Panc1 (cell line): Measurements from ENCODE around the gene TESK2. TPM values are rescaled to one million over a fixed set of nuclear protein-coding genes. Genes with fewer than 3 reads are reported as not detected.

Experiments
- ATAC-seq: fragments of 200-7000 bp; cut with Tn5 transposase; 2 replicates; pipeline ENCODE4 v1.9.1; 2020; ENCODE audit warnings: mild to moderate bottlenecking, moderate library complexity
- BruUV-seq: library from RNA; stranded (reverse); fragments of 400-500 nt; replicated peaks from 2 replicates; lab custom pipeline; 2021; lab: Mats Ljungman, UMichigan
- CTCF ChIA-PET: fragments of 300-600 bp; sonication (Branson Sonifier 250); formaldehyde crosslinking; loops from one replicate; lab custom pipeline; 2022; ENCODE audit warnings: antibody characterized with exemption; lab: Charles Lee
- POLR2A ChIA-PET: fragments of 300-600 bp; sonication (Branson Sonifier 250); formaldehyde crosslinking; loops from one replicate; lab custom pipeline; 2022; ENCODE audit warnings: antibody characterized with exemption; lab: Charles Lee
- DNase-seq: peaks from one replicate; pipeline ENCODE4 v3.0.0-alpha.2; 2010; ENCODE audit warnings: low read depth, low spot score
- H3K27ac ChIP-seq: 2 replicates; pipeline ENCODE4 v1.5.1; 2011; ENCODE audit warnings: mild to moderate bottlenecking, low read length, inconsistent platforms
- H3K27me3 ChIP-seq: fragments of 200-500 bp; sonication (Bioruptor generic); 2 replicates; pipeline ENCODE4 v1.6.0; 2014; ENCODE audit warnings: low read length, inconsistent platforms; ENCODE audit not compliant: control insufficient read depth, insufficient read depth
- H3K36me3 ChIP-seq: fragments of 200-500 bp; sonication (Bioruptor generic); 2 replicates; pipeline ENCODE4 v1.5.1; 2014; ENCODE audit warnings: inconsistent platforms, mild to moderate bottlenecking, low read length, moderate library complexity; ENCODE audit not compliant: control insufficient read depth, insufficient read depth
- H3K4me1 ChIP-seq: 2 replicates; pipeline ENCODE4 v1.5.1; 2011; ENCODE audit warnings: inconsistent platforms, mild to moderate bottlenecking, low read length, moderate library complexity; ENCODE audit not compliant: control insufficient read depth, insufficient read depth
- H3K4me3 ChIP-seq, 2 experiments: 2 replicates each; pipeline ENCODE4 v1.5.1; 2011 to 2012; ENCODE audit warnings: low read depth in 2 of 2, low read length in 2 of 2, mild to moderate bottlenecking in 2 of 2, inconsistent platforms in 1 of 2, moderate library complexity in 1 of 2
- H3K9me3 ChIP-seq: fragments of 200-500 bp; sonication (Bioruptor generic); 2 replicates; pipeline ENCODE4 v1.5.1; 2014; ENCODE audit warnings: low read depth, mild to moderate bottlenecking, inconsistent platforms, low read length, moderate library complexity; ENCODE audit not compliant: control insufficient read depth, insufficient read depth
- POLR2AphosphoS5 ChIP-seq: IDR thresholded peaks from 2 replicates; pipeline ENCODE4 v1.6.1; 2012; ENCODE audit warnings: mild to moderate bottlenecking, low read depth, low read length, moderate library complexity
- SIN3A ChIP-seq: IDR thresholded peaks from 2 replicates; pipeline ENCODE4 v1.6.1; 2012; ENCODE audit warnings: low read depth, mild to moderate bottlenecking, low read length, moderate library complexity, borderline replicate concordance; ENCODE audit not compliant: insufficient read depth
- TCF7L2 ChIP-seq: IDR thresholded peaks from 2 replicates; pipeline ENCODE4 v1.6.1; 2011; ENCODE audit warnings: mild to moderate bottlenecking, low read depth, low read length, inconsistent platforms
- in situ Hi-C: cut with HindIII; loops from 2 replicates; pipeline ENCODE4 v1.10.0; 2016; ENCODE audit warnings: low sequenced_read_pairs, low pct_unique_long_range_greater_than_20kb
- intact Hi-C: fragments of 100-400 bp; cut with micrococcal nuclease; formaldehyde crosslinking; loops from one replicate; pipeline ENCODE4 v1.10.0; 2022; ENCODE audit not compliant: unreplicated experiment
- total RNA-seq: library from RNA; stranded (reverse); gene quantifications from one replicate; pipeline ENCODE4 v1.2.1, GENCODE V29; 2021; ENCODE audit not compliant: unreplicated experiment
- TF ChIP-seq, protein P1 (sequence below): fragments of 450-650 bp; IDR thresholded peaks from 2 replicates; pipeline ENCODE4 v1.5.1; 2017; ENCODE audit warnings: mild to moderate bottlenecking
- TF ChIP-seq, protein P2 (sequence below), 2 experiments: IDR thresholded peaks; 2 replicates each; pipeline ENCODE4 v1.6.1; 2011 to 2012; ENCODE audit warnings: low read depth in 2 of 2, control low read depth in 1 of 2, low read length in 1 of 2, mild to moderate bottlenecking in 1 of 2, moderate library complexity in 1 of 2; ENCODE audit not compliant: insufficient read depth in 1 of 2

Gene TESK2
- total RNA-seq, 1 experiment from 2014 or later: 3.3 TPM

GRCh38 chr1:45507195-45507594, 16.2 kb upstream of the TESK2 start:
- H3K27me3 ChIP-seq: no peaks in the 10 kb centered on the region
- TF ChIP-seq SIN3A (no peak), POLR2AphosphoS5 (no peak), TCF7L2 (no peak)
- TF ChIP-seq, protein P1, sequence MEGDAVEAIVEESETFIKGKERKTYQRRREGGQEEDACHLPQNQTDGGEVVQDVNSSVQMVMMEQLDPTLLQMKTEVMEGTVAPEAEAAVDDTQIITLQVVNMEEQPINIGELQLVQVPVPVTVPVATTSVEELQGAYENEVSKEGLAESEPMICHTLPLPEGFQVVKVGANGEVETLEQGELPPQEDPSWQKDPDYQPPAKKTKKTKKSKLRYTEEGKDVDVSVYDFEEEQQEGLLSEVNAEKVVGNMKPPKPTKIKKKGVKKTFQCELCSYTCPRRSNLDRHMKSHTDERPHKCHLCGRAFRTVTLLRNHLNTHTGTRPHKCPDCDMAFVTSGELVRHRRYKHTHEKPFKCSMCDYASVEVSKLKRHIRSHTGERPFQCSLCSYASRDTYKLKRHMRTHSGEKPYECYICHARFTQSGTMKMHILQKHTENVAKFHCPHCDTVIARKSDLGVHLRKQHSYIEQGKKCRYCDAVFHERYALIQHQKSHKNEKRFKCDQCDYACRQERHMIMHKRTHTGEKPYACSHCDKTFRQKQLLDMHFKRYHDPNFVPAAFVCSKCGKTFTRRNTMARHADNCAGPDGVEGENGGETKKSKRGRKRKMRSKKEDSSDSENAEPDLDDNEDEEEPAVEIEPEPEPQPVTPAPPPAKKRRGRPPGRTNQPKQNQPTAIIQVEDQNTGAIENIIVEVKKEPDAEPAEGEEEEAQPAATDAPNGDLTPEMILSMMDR: no peak
- TF ChIP-seq, protein P2, sequence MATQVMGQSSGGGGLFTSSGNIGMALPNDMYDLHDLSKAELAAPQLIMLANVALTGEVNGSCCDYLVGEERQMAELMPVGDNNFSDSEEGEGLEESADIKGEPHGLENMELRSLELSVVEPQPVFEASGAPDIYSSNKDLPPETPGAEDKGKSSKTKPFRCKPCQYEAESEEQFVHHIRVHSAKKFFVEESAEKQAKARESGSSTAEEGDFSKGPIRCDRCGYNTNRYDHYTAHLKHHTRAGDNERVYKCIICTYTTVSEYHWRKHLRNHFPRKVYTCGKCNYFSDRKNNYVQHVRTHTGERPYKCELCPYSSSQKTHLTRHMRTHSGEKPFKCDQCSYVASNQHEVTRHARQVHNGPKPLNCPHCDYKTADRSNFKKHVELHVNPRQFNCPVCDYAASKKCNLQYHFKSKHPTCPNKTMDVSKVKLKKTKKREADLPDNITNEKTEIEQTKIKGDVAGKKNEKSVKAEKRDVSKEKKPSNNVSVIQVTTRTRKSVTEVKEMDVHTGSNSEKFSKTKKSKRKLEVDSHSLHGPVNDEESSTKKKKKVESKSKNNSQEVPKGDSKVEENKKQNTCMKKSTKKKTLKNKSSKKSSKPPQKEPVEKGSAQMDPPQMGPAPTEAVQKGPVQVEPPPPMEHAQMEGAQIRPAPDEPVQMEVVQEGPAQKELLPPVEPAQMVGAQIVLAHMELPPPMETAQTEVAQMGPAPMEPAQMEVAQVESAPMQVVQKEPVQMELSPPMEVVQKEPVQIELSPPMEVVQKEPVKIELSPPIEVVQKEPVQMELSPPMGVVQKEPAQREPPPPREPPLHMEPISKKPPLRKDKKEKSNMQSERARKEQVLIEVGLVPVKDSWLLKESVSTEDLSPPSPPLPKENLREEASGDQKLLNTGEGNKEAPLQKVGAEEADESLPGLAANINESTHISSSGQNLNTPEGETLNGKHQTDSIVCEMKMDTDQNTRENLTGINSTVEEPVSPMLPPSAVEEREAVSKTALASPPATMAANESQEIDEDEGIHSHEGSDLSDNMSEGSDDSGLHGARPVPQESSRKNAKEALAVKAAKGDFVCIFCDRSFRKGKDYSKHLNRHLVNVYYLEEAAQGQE (IDR thresholded peaks at IDR 0.05; ENCODE audit: insufficient read depth in 1 of 2, low read depth in 2 of 2, low read length in 1 of 2): no peak
- DNase-seq: no peak
- ChIA-PET POLR2A (no interaction called here), CTCF (no interaction called here)
- in situ Hi-C loops: no loop called here
- ATAC-seq: peak; percentile 6; the same call in 1 of the 2 replicates
- H3K4me1 ChIP-seq: no peaks in the 10 kb centered on the region
- no TSS peak for BruUV-seq
- no peak overlapping the region for H3K27ac ChIP-seq
- peaks cover 16% of the 10 kb centered on the region for H3K36me3 ChIP-seq
- no peaks in the 10 kb centered on the region for H3K9me3 ChIP-seq
- intact Hi-C loops: no loop called here
- no peak overlapping the region for H3K4me3 ChIP-seq

DNA sequence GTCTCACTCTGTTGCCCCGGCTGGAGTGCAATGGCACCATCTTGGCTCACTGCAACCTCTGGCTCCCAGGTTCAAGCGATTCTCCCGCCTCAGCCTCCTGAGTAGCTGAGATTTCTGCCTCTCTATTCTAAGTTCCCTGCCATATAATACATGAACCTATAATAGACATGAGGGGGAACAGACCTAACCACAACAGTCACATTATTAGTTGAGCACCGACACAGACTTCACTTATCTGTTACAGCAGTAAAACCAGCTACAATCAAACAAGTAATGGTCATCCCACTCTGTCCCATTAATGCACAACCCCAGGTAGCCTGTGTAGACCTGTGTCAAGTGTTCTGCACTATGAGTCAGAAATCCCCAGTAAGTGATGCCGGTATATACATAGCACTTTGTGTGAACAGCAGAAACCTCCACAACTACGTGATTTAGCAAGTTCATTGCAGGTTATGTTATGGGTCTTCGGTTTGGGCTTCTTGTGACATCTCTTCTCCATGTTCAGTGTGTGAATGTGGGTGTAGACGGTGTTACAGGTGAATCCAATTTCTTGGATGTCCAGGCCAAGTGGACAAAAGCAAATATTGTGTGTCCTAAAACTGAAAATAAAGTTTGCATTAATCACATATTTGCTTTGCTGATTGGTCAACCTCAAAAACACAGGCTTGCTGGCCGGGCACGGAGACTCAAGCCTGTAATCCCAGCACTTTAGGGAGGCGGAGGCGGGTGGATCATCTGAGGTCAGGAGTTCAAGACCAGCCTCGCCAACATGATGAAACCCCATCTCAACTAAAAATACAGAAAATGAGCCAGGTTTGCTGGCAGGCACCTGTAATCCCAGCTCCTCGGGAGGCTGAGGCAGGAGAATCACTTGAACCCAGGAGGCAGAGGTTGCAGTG, 12.7 kb upstream of the TESK2 start:
- no peaks in the 10 kb centered on the region for H3K27me3 ChIP-seq
- intact Hi-C loops: no loop called here
- no peaks in the 10 kb centered on the region for H3K9me3 ChIP-seq
- H3K4me1 ChIP-seq: peaks cover 19% of the 10 kb centered on the region
- no peaks in the 10 kb centered on the region for H3K36me3 ChIP-seq
- DNase-seq: no peak
- ATAC-seq: no peak
- no peak overlapping the region for H3K27ac ChIP-seq
- no peak overlapping the region for H3K4me3 ChIP-seq
- BruUV-seq: no TSS peak
- CTCF ChIA-PET: interaction anchor here (0.7 kb wide), 1 partner anchor 68 kb away, joined by 5 read pairs; no protein-coding TSS in a partner anchor
- POLR2A ChIA-PET: no interaction called here
- in situ Hi-C loops: no loop called here
- no peak for TF ChIP-seq SIN3A
- no peak for TF ChIP-seq POLR2AphosphoS5
- TF ChIP-seq, protein P1: no peak
- TF ChIP-seq TCF7L2: no peak
- TF ChIP-seq, protein P2 (IDR thresholded peaks at IDR 0.05; ENCODE audit: insufficient read depth in 1 of 2, low read depth in 2 of 2, low read length in 1 of 2): no peak
